Testis (tissue), 2 donors: ENCODE data around the gene TCEA2.

Source experiments
- CTCF ChIP-seq, 3 experiments: fragments of 450-650 bp in 2 of 3; fragments of 200-600 bp in 1 of 3; sonication (generic) in 1 of 3; IDR thresholded peaks; one replicate each; pipeline ENCODE4 v1.5.1; 2016 to 2019; ENCODE audit warnings: antibody characterized with exemption in 3 of 3, mild to moderate bottlenecking in 2 of 3, moderate library complexity in 1 of 3
- POLR2A ChIP-seq: fragments of 450-650 bp; IDR thresholded peaks from one replicate; pipeline ENCODE4 v1.6.1; 2017; ENCODE audit warnings: antibody characterized with exemption, mild to moderate bottlenecking, moderate library complexity

- TF ChIP-seq CTCF (IDR thresholded peaks at IDR 0.05) (peak in 2 of 3 experiments; percentile 37 to 62), POLR2A (no peak)
These were observed 6.7 kb downstream of the TCEA2 start for GRCh38 chr20:64069614-64070243.
